ENCODE measurements around the gene CRY2. TPM values are rescaled to one million over a fixed set of nuclear protein-coding genes. Genes with fewer than 3 reads are reported as not detected.

Gene CRY2
- total RNA-seq, 1 donor from 2014 or later: 8.5 TPM

GRCh38 chr11:45811571-45812290 lies 35.5 kb upstream of the CRY2 start:
- TF ChIP-seq CTCF (IDR thresholded peaks at IDR 0.05; ENCODE audit: insufficient read depth, low read length, poor library complexity, severe bottlenecking): no peak
- H3K36me3 ChIP-seq (ENCODE audit: control insufficient read depth, insufficient read depth, low read length): peaks cover 2% of the 10 kb centered on the region
- no peaks in the 10 kb centered on the region for H3K27me3 ChIP-seq (ENCODE audit: control insufficient read depth, insufficient read depth, low read length)
- no peak for DNase-seq (ENCODE audit: low read depth)
- no peak overlapping the region for H3K4me3 ChIP-seq (ENCODE audit: low read depth, low read length)

- no peak overlapping the region for H3K4me3 ChIP-seq (ENCODE audit: low read depth, low read length)
- TF ChIP-seq CTCF (IDR thresholded peaks at IDR 0.05; ENCODE audit: insufficient read depth, low read length, poor library complexity, severe bottlenecking): no peak
- peaks cover 2% of the 10 kb centered on the region for H3K36me3 ChIP-seq (ENCODE audit: control insufficient read depth, insufficient read depth, low read length)
- H3K27me3 ChIP-seq (ENCODE audit: control insufficient read depth, insufficient read depth, low read length): no peaks in the 10 kb centered on the region
- no peak for DNase-seq (ENCODE audit: low read depth)
These were observed 34.4 kb upstream of the CRY2 start for GRCh38 chr11:45812581-45813548.

GRCh38 chr11:45815747-45816146 lies 31.5 kb upstream of the CRY2 start:
- TF ChIP-seq CTCF (IDR thresholded peaks at IDR 0.05; ENCODE audit: insufficient read depth, low read length, poor library complexity, severe bottlenecking): no peak
- DNase-seq (ENCODE audit: low read depth): no peak
- H3K4me3 ChIP-seq (ENCODE audit: low read depth, low read length): no peak overlapping the region

GRCh38 chr11:45816614-45817013 lies 30.7 kb upstream of the CRY2 start:
- DNase-seq (ENCODE audit: low read depth): no peak
- Histone ChIP-seq H3K27me3 (ENCODE audit: control insufficient read depth, insufficient read depth, low read length) (no peaks in the 10 kb centered on the region), H3K36me3 (ENCODE audit: control insufficient read depth, insufficient read depth, low read length) (no peaks in the 10 kb centered on the region), H3K4me3 (ENCODE audit: low read depth, low read length) (no peak overlapping the region)
- no peak for TF ChIP-seq CTCF (IDR thresholded peaks at IDR 0.05; ENCODE audit: insufficient read depth, low read length, poor library complexity, severe bottlenecking)

More at GRCh38 chr11:45815747-45816146, 31.5 kb upstream of the CRY2 start:
- no peaks in the 10 kb centered on the region for H3K27me3 ChIP-seq (ENCODE audit: control insufficient read depth, insufficient read depth, low read length)
- H3K36me3 ChIP-seq (ENCODE audit: control insufficient read depth, insufficient read depth, low read length): peaks cover under 1% of the 10 kb centered on the region

GRCh38 chr11:45817191-45817590 lies 30.1 kb upstream of the CRY2 start:
- no peak for TF ChIP-seq CTCF (IDR thresholded peaks at IDR 0.05; ENCODE audit: insufficient read depth, low read length, poor library complexity, severe bottlenecking)
- Histone ChIP-seq H3K4me3 (ENCODE audit: low read depth, low read length) (no peak overlapping the region), H3K36me3 (ENCODE audit: control insufficient read depth, insufficient read depth, low read length) (no peaks in the 10 kb centered on the region), H3K27me3 (ENCODE audit: control insufficient read depth, insufficient read depth, low read length) (no peaks in the 10 kb centered on the region)
- no peak for DNase-seq (ENCODE audit: low read depth)
